GM12891 (cell line): ENCODE measurements around the gene SCAPER.

Experiments
- POLR2A ChIP-seq: IDR thresholded peaks from 2 replicates; pipeline ENCODE4 v1.6.1; 2011; ENCODE audit warnings: low read depth, low read length, control low read depth
- TAF1 ChIP-seq: IDR thresholded peaks from 2 replicates; pipeline ENCODE4 v1.6.1; 2011; ENCODE audit warnings: low read depth, low read length, control low read depth

DNA sequence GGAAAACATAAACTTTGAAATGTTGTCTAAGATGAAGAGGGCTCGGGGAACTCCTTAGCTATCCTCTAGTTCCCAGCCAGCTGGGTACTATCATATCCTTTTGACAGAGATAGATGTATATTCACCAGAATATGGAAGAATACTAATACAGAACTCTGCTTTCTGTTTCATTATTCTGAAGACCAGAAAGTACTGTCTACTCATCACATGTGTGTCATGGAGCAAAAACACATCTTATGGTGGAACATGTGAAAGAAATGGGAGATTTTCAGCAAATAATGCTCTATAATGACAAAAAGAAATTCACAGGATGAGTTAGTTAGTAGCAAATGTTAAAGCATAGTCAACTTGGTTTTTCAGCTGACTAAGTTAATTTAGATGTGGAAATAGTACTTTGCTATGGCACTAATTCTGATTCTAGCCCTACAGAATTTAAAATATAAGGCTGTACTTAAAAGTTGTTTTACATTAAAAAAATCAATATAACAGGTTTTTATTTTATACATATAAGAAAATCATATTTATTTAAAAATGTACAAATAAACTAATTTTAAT lies 552.0 kb downstream of the SCAPER start:
- TF ChIP-seq POLR2A (no peak), TAF1 (no peak)
